ENCODE data around the gene SAMSN1. TPM values are rescaled to one million over a fixed set of nuclear protein-coding genes. Genes with fewer than 3 reads are reported as not detected.

Gene SAMSN1
- total RNA-seq, 4 donors from 2014 or later: 1.1 to 6.1 (median 3.9) TPM

- H3K9me3 ChIP-seq: peaks cover 0 to 6% (median 0%) of the 10 kb centered on the region in 3 donors
- no peak overlapping the region for H3K4me3 ChIP-seq
- TF ChIP-seq POLR2A (IDR thresholded peaks at IDR 0.05): no peak
- no peak for TF ChIP-seq CTCF (IDR thresholded peaks at IDR 0.05)
- H3K4me1 ChIP-seq: no peaks in the 10 kb centered on the region
- H3K27ac ChIP-seq: no peak overlapping the region
- no peaks in the 10 kb centered on the region for H3K27me3 ChIP-seq
- H3K36me3 ChIP-seq: no peaks in the 10 kb centered on the region
- intact Hi-C loops (cut with DNase I): no loop called here
- no peak for DNase-seq
Measured at GRCh38 chr21:14562959-14563358, 16.8 kb upstream of the SAMSN1 start.

GRCh38 chr21:14560555-14560954, 14.4 kb upstream of the SAMSN1 start:
- Histone ChIP-seq H3K4me1 (no peaks in the 10 kb centered on the region), H3K27ac (no peak overlapping the region), H3K4me3 (no peak overlapping the region), H3K27me3 (no peaks in the 10 kb centered on the region), H3K9me3 (peaks cover 0 to 6% (median 0%) of the 10 kb centered on the region in 3 donors), H3K36me3 (no peaks in the 10 kb centered on the region)
- intact Hi-C loops (cut with DNase I): no loop called here
- WGBS, 2 donors: 71 to 78% methylated on average over 4 of the region's 4 CpGs
- TF ChIP-seq CTCF (IDR thresholded peaks at IDR 0.05): no peak
- TF ChIP-seq POLR2A (IDR thresholded peaks at IDR 0.05): no peak
- DNase-seq: no peak

GRCh38 chr21:14560139-14560538, 14.0 kb upstream of the SAMSN1 start:
- H3K27me3 ChIP-seq: no peaks in the 10 kb centered on the region
- intact Hi-C loops (cut with DNase I): no loop called here
- TF ChIP-seq POLR2A (IDR thresholded peaks at IDR 0.05): no peak
- no peak for TF ChIP-seq CTCF (IDR thresholded peaks at IDR 0.05)
- no peak for DNase-seq
- H3K4me1 ChIP-seq: no peaks in the 10 kb centered on the region
- H3K9me3 ChIP-seq: peaks cover 0 to 6% (median 0%) of the 10 kb centered on the region in 3 donors
- H3K27ac ChIP-seq: no peak overlapping the region
- H3K4me3 ChIP-seq: no peak overlapping the region
- H3K36me3 ChIP-seq: no peaks in the 10 kb centered on the region

- intact Hi-C loops (cut with DNase I): no loop called here
- Histone ChIP-seq H3K4me1 (no peaks in the 10 kb centered on the region), H3K36me3 (no peaks in the 10 kb centered on the region), H3K9me3 (peaks cover 0 to 6% (median 0%) of the 10 kb centered on the region in 3 donors), H3K27me3 (no peaks in the 10 kb centered on the region), H3K4me3 (no peak overlapping the region), H3K27ac (no peak overlapping the region)
- TF ChIP-seq POLR2A (IDR thresholded peaks at IDR 0.05) (no peak), CTCF (IDR thresholded peaks at IDR 0.05) (no peak)
- no peak for DNase-seq
Measured at GRCh38 chr21:14559102-14559501, 13.0 kb upstream of the SAMSN1 start.

GRCh38 chr21:14557413-14557812, 11.3 kb upstream of the SAMSN1 start:
- intact Hi-C loops (cut with DNase I): no loop called here
- WGBS, 2 donors: 66 to 70% methylated on average over 5 of the region's 5 CpGs
- TF ChIP-seq POLR2A (IDR thresholded peaks at IDR 0.05): no peak
- TF ChIP-seq CTCF (IDR thresholded peaks at IDR 0.05): no peak
- no peaks in the 10 kb centered on the region for H3K36me3 ChIP-seq
- H3K27me3 ChIP-seq: no peaks in the 10 kb centered on the region
- no peaks in the 10 kb centered on the region for H3K4me1 ChIP-seq
- no peak overlapping the region for H3K4me3 ChIP-seq
- no peak for DNase-seq
- no peak overlapping the region for H3K27ac ChIP-seq
- H3K9me3 ChIP-seq: peaks cover 0 to 6% (median 0%) of the 10 kb centered on the region in 3 donors

Data from esophagus squamous epithelium (tissue), 5 donors.